Measurements from ENCODE around the gene HNF4A. TPM values are rescaled to one million over a fixed set of nuclear protein-coding genes. Genes with fewer than 3 reads are reported as not detected.

Gene HNF4A
- total and polyA plus RNA-seq, 7 donors, result 0.27 to 124 (median 52.9) TPM; not detected in 2

- DNase-seq, result no peak
- 83 to 94% methylated on average over 3 of the region's 3 CpGs for WGBS, 2 donors
- H3K4me1 ChIP-seq, result peaks cover 0 to 20% (median 14%) of the 10 kb centered on the region in 4 donors
- H3K9me3 ChIP-seq, result no peaks in the 10 kb centered on the region
- TF ChIP-seq POLR2A (IDR thresholded peaks at IDR 0.05) (no peak), EP300 (IDR thresholded peaks at IDR 0.05) (no peak), CTCF (IDR thresholded peaks at IDR 0.05) (no peak), POLR2AphosphoS5 (IDR thresholded peaks at IDR 0.05) (no peak)
- intact Hi-C loops (cut with DNase I), result loop anchor here (5.0 to 10.0 kb wide), 3 partner anchors 262 to 488 kb away; partner anchors contain the start of genes OSER1, STK4, TOMM34 and YWHAB
- no peak overlapping the region for H3K4me3 ChIP-seq
- H3K36me3 ChIP-seq, result peaks cover 0 to 26% (median 2%) of the 10 kb centered on the region in 4 donors
- no peaks in the 10 kb centered on the region for H3K27me3 ChIP-seq
- peak overlapping the region in 3 of 4 donors; percentile 86 to 94 (median 91) for H3K27ac ChIP-seq
These were observed 121.7 kb downstream of the HNF4A start for GRCh38 chr20:44477151-44477550.

GRCh38 chr20:44478206-44478605 is 122.7 kb downstream of the HNF4A start:
- no peak for TF ChIP-seq POLR2AphosphoS5 (IDR thresholded peaks at IDR 0.05)
- no peak for TF ChIP-seq EP300 (IDR thresholded peaks at IDR 0.05)
- no peak for TF ChIP-seq POLR2A (IDR thresholded peaks at IDR 0.05)
- TF ChIP-seq CTCF (IDR thresholded peaks at IDR 0.05), result no peak
- Histone ChIP-seq H3K27ac (no peak overlapping the region), H3K9me3 (no peaks in the 10 kb centered on the region), H3K36me3 (peaks cover 0 to 35% (median 2%) of the 10 kb centered on the region in 4 donors), H3K4me1 (peaks cover 0 to 20% (median 14%) of the 10 kb centered on the region in 4 donors), H3K4me3 (no peak overlapping the region), H3K27me3 (no peaks in the 10 kb centered on the region)
- no peak for DNase-seq
- WGBS, 2 donors, result 86 to 89% methylated on average over 6 of the region's 6 CpGs
- intact Hi-C loops (cut with DNase I), result loop anchor here (1.0 to 10.0 kb wide), 4 partner anchors 41 to 487 kb away; partner anchors contain the start of genes OSER1, STK4, TOMM34 and YWHAB

GRCh38 chr20:44479643-44480042 is 124.1 kb downstream of the HNF4A start:
- H3K4me3 ChIP-seq, result no peak overlapping the region
- peaks cover 0 to 48% (median 2%) of the 10 kb centered on the region in 4 donors for H3K36me3 ChIP-seq
- intact Hi-C loops (cut with DNase I), result loop anchor here (5.0 to 10.0 kb wide), 3 partner anchors 265 to 485 kb away; partner anchors contain the start of genes OSER1, STK4, TOMM34 and YWHAB
- no peaks in the 10 kb centered on the region for H3K9me3 ChIP-seq
- no peak overlapping the region for H3K27ac ChIP-seq
- H3K4me1 ChIP-seq, result peaks cover 0 to 20% (median 14%) of the 10 kb centered on the region in 4 donors
- 80 to 86% methylated on average over 5 of the region's 5 CpGs for WGBS, 2 donors
- TF ChIP-seq POLR2AphosphoS5 (IDR thresholded peaks at IDR 0.05) (no peak), EP300 (IDR thresholded peaks at IDR 0.05) (no peak), POLR2A (IDR thresholded peaks at IDR 0.05) (no peak), CTCF (IDR thresholded peaks at IDR 0.05) (no peak)
- H3K27me3 ChIP-seq, result no peaks in the 10 kb centered on the region
- DNase-seq, result no peak

- 96% methylated on average over 18 of the region's 18 CpGs for WGBS, 2 donors
- Histone ChIP-seq H3K27ac (no peak overlapping the region), H3K9me3 (no peaks in the 10 kb centered on the region), H3K4me3 (no peak overlapping the region), H3K27me3 (no peaks in the 10 kb centered on the region), H3K4me1 (peaks cover 0 to 19% (median 14%) of the 10 kb centered on the region in 4 donors), H3K36me3 (peaks cover 0 to 52% (median 2%) of the 10 kb centered on the region in 4 donors)
- no peak for DNase-seq
- TF ChIP-seq EP300 (IDR thresholded peaks at IDR 0.05) (no peak), CTCF (IDR thresholded peaks at IDR 0.05) (no peak), POLR2AphosphoS5 (IDR thresholded peaks at IDR 0.05) (no peak), POLR2A (IDR thresholded peaks at IDR 0.05) (no peak)
- intact Hi-C loops (cut with DNase I), result no loop called here
These were observed 124.6 kb downstream of the HNF4A start for GRCh38 chr20:44480097-44480496.

All from sigmoid colon (tissue), 7 donors.